Subcutaneous adipose tissue (tissue), 4 donors: ENCODE measurements around the gene MEIS2. TPM values are rescaled to one million over a fixed set of nuclear protein-coding genes. Genes with fewer than 3 reads are reported as not detected.

Experiments used
- total RNA-seq, 4 donors: library from RNA; depleted of rRNA; stranded (reverse); fragments of >200 nt; gene quantifications; one replicate each; pipeline ENCODE4 v1.1.0, GENCODE V29; 2016
- TF ChIP-seq, protein P1 (sequence below): fragments of 450-650 bp; IDR thresholded peaks from one replicate; pipeline ENCODE4 v1.5.1; 2016; ENCODE audit warnings: low read depth, mild to moderate bottlenecking, control low read depth, antibody characterized with exemption, moderate library complexity

The MEIS2 gene
- total RNA-seq, 4 donors from 2014 or later, result 10.3 to 21.7 (median 14.9) TPM

DNA sequence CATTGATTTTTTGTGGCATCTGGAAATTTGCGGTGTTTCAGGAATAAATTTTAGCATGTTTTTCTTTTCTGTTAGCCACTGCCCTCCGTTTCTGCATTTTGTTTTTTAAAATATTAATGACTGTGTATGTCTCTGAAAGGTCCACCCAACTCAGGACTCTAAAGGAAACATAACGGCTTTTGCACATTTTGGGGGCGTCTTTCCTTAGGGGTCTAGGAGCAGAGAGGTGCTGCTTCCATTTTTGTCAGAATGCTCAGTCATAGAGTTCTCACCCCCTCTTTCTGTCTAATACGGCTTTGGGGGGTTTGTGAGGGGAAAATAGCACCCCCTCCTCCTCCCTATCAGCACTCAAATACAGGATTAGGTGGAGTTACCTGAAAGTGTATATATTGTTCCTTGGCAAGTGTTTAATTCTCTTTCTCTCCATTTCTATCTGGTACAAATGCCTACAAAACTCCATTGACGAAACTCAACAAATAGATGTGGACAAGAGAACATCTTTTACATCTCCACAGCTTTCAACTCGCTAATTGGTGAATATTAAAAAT is 219.4 kb downstream of the MEIS2 start:
- TF ChIP-seq, protein P1, sequence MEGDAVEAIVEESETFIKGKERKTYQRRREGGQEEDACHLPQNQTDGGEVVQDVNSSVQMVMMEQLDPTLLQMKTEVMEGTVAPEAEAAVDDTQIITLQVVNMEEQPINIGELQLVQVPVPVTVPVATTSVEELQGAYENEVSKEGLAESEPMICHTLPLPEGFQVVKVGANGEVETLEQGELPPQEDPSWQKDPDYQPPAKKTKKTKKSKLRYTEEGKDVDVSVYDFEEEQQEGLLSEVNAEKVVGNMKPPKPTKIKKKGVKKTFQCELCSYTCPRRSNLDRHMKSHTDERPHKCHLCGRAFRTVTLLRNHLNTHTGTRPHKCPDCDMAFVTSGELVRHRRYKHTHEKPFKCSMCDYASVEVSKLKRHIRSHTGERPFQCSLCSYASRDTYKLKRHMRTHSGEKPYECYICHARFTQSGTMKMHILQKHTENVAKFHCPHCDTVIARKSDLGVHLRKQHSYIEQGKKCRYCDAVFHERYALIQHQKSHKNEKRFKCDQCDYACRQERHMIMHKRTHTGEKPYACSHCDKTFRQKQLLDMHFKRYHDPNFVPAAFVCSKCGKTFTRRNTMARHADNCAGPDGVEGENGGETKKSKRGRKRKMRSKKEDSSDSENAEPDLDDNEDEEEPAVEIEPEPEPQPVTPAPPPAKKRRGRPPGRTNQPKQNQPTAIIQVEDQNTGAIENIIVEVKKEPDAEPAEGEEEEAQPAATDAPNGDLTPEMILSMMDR, result no peak

DNA sequence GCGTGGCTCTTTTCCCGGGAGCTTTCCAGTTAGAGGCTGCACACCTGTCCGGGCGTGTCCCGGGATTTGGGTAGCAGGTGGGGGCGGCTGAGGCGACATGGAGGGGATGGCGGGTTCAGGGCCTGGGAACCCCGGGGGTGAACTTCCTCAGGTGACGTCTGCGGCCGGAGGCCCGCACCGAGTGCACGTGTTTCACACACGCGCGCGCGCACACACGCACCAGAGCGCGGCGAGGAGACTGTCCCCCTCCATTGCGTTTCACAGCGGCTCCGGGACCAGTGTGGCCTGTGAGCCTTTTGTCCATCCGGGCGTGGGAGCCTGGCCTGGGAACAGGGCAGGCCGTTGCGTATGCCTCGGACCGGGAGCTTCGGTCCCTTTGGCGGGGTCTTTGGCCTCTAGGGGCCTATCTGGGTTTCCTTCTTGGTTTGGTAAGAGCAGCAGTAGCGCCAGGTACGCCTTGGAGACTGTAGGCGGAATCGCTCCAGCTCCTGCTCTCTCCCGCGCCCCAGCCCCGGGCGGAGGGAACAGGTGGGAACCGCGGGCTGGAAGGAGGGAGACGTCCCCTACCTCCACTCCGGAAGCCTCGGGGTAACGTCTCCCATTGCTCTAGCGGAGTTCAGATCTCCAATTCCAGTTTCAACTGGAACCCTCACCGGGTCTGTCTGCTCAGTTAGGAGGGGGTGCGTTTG is 220.0 kb downstream of the MEIS2 start:
- TF ChIP-seq, protein P1, result no peak

DNA sequence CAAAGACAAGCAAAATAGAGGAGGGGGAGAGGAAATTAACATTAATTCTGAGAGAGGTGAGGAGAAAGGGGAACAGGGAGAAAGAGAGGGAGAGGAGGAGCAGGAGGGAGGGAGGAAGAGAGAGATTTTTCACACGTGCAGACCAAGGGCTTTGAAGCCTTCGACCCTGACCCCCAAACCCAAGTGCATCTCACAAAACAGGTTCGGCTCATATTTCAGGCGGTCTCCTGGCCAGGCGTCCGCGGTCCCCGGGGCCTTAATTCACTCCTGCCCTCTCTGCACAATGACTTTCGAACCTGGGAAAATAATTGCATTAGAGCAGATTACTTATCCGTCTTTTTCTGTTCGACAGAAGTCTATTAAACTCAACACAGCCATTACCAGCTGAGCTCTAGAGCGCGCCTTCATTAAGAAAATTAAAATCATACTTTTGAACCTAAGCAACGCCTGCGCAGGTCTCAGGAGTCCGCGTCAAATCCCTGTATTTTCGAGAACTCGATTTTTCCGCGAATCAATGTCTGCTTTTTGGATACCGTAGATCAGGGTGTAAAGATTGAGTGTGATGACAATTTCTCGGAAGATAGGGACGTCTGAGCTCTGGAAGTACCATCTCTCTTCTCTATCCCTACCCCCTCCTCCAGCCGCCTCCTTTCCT is 220.7 kb downstream of the MEIS2 start:
- TF ChIP-seq, protein P1, result no peak

DNA sequence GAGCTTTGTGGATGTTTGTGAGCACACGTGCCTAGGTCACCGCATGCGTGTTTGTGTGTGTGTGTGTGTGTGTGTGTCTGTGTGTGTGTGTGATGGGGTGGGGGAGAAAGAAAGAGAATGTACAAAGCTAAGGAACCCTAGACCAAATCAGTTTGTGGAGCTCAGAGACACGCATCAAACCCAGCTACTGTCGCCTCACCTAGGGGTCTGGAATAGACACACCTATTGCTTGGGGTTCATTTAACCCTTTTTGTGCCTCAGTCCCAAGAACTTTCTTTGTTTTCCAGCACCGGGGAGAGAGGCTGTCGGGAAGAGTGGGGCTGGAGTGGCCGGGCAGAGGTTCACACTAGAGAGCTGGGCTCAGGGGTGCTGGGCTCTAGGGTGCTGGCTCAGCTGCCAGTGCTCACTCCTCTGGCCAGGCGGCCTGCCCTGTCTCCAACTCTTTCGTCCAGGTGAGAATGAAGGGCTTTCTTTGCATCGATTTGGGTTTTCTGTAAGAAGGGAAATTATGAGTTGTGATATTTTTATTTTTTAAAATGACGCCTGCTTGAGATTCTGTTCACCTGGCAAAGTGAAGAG is 221.6 kb downstream of the MEIS2 start:
- TF ChIP-seq, protein P1, result no peak

DNA sequence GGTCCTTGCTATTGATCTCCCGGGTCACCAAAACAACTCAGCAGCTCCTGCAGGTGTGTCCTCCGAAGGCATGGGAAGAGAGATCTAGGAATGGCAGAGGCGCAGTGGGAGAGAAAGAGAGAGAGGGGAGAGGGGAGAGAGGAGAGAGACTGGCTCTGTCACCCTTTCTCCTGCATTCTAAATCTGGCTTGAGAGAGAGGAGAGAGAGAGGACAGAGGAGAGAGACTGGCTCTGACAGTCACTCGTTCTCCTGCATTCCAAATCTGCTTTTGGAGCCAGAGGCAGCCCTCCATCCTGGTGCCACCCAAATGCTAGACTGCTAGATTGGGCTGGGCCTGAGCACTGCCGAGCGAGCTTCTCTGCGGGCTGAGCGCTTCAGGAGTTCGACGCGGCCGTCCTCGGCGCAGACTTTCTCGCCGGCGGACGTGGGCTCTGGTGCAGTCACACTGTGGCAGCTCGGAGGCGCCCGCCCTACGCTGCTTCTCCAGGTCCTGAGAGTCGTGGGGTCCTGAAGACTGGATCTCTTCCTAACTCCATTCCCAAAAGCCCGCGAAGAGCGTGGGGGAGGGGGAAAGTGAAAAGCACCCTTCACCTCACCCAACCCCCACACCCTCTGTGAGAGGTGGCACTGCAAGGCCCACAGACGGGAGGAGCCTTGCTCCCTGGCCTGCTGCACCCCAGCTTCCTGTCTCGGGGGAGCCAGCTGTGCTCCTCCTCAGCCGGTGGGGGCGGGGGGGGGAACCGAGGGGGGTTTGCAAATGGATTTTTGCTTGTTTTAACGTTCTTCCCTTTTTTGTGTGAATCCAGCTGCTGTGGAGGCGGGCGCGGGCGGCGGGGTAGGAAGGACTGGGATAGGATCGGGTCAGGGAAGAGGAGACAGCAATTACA is 222.3 kb downstream of the MEIS2 start:
- TF ChIP-seq, protein P1, result no peak

DNA sequence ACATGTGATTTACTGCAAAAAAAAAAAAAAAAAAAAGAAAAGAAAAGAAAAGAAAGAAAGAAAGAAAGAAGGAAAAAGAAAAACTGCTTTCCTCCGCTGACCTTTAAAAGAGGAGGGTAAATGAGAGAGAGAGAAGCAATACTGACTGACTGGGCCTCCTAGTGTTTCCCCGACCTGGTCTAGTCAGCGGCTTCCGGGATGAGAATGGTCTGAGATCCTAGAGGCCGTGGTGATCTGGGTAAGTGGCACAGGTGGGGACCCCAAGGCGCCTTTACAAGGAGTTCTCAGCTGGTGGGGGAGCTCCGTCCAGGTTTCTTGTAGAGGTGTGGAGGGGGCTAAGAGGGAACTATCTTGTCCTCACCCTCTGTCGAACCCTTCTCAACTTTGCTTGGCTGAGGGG is 223.1 kb downstream of the MEIS2 start:
- TF ChIP-seq, protein P1, result no peak
